K562 (cell line): ENCODE measurements around the gene ZNF792. TPM values are rescaled to one million over a fixed set of nuclear protein-coding genes. Genes with fewer than 3 reads are reported as not detected.
A peak's percentile ranks its signal among the peaks of the same experiment; 100 is the strongest.

ENCODE experiments used
- ARID3A ChIP-seq: IDR thresholded peaks from 2 replicates; pipeline ENCODE4 v1.6.1; 2012; ENCODE audit warnings: low read depth, low read length, improper control_type of control experiment, borderline replicate concordance
- CTBP1 ChIP-seq: fragments of 450-650 bp; IDR thresholded peaks from 2 replicates; pipeline ENCODE4 v1.6.1; 2016; ENCODE audit warnings: borderline replicate concordance
- DNMT1 ChIP-seq: fragments of 450-650 bp; IDR thresholded peaks from 2 replicates; pipeline ENCODE4 v1.6.1; 2016; ENCODE audit warnings: antibody characterized with exemption, mild to moderate bottlenecking
- EHMT2 ChIP-seq: fragments of 450-650 bp; IDR thresholded peaks from 2 replicates; pipeline ENCODE4 v1.6.1; 2018; ENCODE audit warnings: antibody characterized with exemption
- HES1 ChIP-seq: fragments of 450-650 bp; IDR thresholded peaks from 2 replicates; pipeline ENCODE4 v1.6.1; 2016; ENCODE audit warnings: low read depth, mild to moderate bottlenecking, moderate library complexity
- ILF3 ChIP-seq: fragments of 450-650 bp; IDR thresholded peaks from 2 replicates; pipeline ENCODE4 v1.6.1; 2018; ENCODE audit warnings: antibody characterized with exemption, mild to moderate bottlenecking, moderate library complexity, borderline replicate concordance
- KDM1A ChIP-seq, 2 experiments: fragments of 450-650 bp; IDR thresholded peaks; 2 replicates each; pipeline ENCODE4 v1.6.1; 2016; ENCODE audit warnings: mild to moderate bottlenecking in 2 of 2
- KHSRP ChIP-seq: fragments of 450-650 bp; IDR thresholded peaks from 2 replicates; pipeline ENCODE4 v1.6.1; 2017
- NCOR1 ChIP-seq: fragments of 450-650 bp; IDR thresholded peaks from 2 replicates; pipeline ENCODE4 v1.6.1; 2016; ENCODE audit warnings: mild to moderate bottlenecking, moderate library complexity
- NR2C1 ChIP-seq, 2 experiments: fragments of 450-650 bp; IDR thresholded peaks; 2 replicates each; pipeline ENCODE4 v1.6.1; 2017; ENCODE audit warnings: mild to moderate bottlenecking in 2 of 2, antibody characterized with exemption in 1 of 2, inconsistent platforms in 1 of 2, missing compliant biosample characterization in 1 of 2, missing genetic modification characterization in 1 of 2
- PBX2 ChIP-seq, 2 experiments: IDR thresholded peaks in 1 of 2; conservative IDR thresholded peaks in 1 of 2; 2 replicates each; pipeline ENCODE4 v1.6.1; 2016; ENCODE audit warnings: low read depth in 2 of 2, mild to moderate bottlenecking in 1 of 2, missing compliant biosample characterization in 1 of 2, missing genetic modification characterization in 1 of 2, moderate library complexity in 1 of 2
- POLR2H ChIP-seq: IDR thresholded peaks from 2 replicates; pipeline ENCODE4 v1.6.1; 2016; ENCODE audit warnings: missing genetic modification characterization, low read depth, mild to moderate bottlenecking, control low read depth, missing compliant biosample characterization, moderate library complexity
- RBFOX2 ChIP-seq: fragments of 200-400 bp; formaldehyde crosslinking; IDR thresholded peaks from 2 replicates; pipeline ENCODE4 v1.6.1; 2017; ENCODE audit warnings: low read depth, mild to moderate bottlenecking, low read length, moderate library complexity
- RBM15 ChIP-seq: fragments of 200-400 bp; formaldehyde crosslinking; IDR thresholded peaks from 2 replicates; pipeline ENCODE4 v1.6.1; 2018; ENCODE audit warnings: mild to moderate bottlenecking, low read length, moderate library complexity; ENCODE audit not compliant: insufficient read depth
- SMARCA4 ChIP-seq: fragments of 450-650 bp; IDR thresholded peaks from 2 replicates; pipeline ENCODE4 v1.6.1; 2016
- SMARCA5 ChIP-seq: fragments of 450-650 bp; IDR thresholded peaks from 2 replicates; pipeline ENCODE4 v1.6.1; 2016
- TRIM28 ChIP-seq: fragments of 450-650 bp; IDR thresholded peaks from 2 replicates; pipeline ENCODE4 v1.6.1; 2017
- USF2 ChIP-seq: sonication (generic); formaldehyde crosslinking; IDR thresholded peaks from 2 replicates; pipeline ENCODE4 v1.5.0; 2020; ENCODE audit warnings: missing genetic modification reagents
- ZNF316 ChIP-seq: fragments of 450-650 bp; IDR thresholded peaks from 2 replicates; pipeline ENCODE4 v1.6.1; 2016
- ZNF707 ChIP-seq: fragments of 250-450 bp; sonication (Bioruptor Pico); conservative IDR thresholded peaks from 2 replicates; pipeline ENCODE4 v1.8.0; 2022; ENCODE audit warnings: inconsistent platforms, mild to moderate bottlenecking, moderate library complexity
- polyA plus RNA-seq, 8 experiments: library from polyadenylated mRNA; depleted of rRNA in 4 of 8; stranded (reverse) in 5 of 8; unstranded in 3 of 8; fragments of >200 nt; fragmentation: Nextera tagmentation in 2 of 8; fragmentation: Illumina TruSeq in 1 of 8; extraction: Ambion mirVana in 2 of 8; extraction: Trizol in 1 of 8; gene quantifications; 2 replicates each; pipeline versions ENCODE4 v1.2.1 to v1.2.3, GENCODE V29; 2011 to 2014; ENCODE audit warnings: inconsistent platforms in 1 of 8, missing spikeins in 1 of 8
- total RNA-seq, 7 experiments: library from RNA; depleted of rRNA in 6 of 7; stranded (reverse); fragments of >200 nt in 6 of 7; fragmentation: Illumina TruSeq in 2 of 7; extraction: Trizol in 2 of 7; gene quantifications; 2 replicates each; pipeline versions ENCODE4 v1.2.1 to v1.2.3, GENCODE V29; 2011 to 2021; ENCODE audit warnings: low replicate concordance in 1 of 7

ZNF792 gene
- total and polyA plus RNA-seq, 9 of the 15 experiments (the other 6 are each of a cell fraction or from before 2014, with no cell fraction given) = 3.3 to 16.5 (median 10.4) TPM

GRCh38 chr19:34962687-34963572 is 1.1 kb downstream of the ZNF792 start (continued):
- TF ChIP-seq ZNF707 (CRISPR knock-in tag) (no peak), ARID3A (0 out of 2 replicates have a peak, but pooled peaks have one; percentile 6), KHSRP (no peak), POLR2H (tag) (peak; percentile 68; the same call in 1 of the 2 replicates), KDM1A (IDR thresholded peaks at IDR 0.05) (peak; percentile 17 to 38; a peak in 1 of 4 replicates), ZNF316 (no peak), USF2 (CRISPR knock-in tag) (0 out of 2 replicates have a peak, but pooled peaks have one; percentile 6), RBFOX2 (peak; percentile 53), TRIM28 (0 out of 2 replicates have a peak, but pooled peaks have one; percentile 2), NCOR1 (no peak), NR2C1 (IDR thresholded peaks at IDR 0.05) (no peak), NR2C1 (tag; IDR thresholded peaks at IDR 0.05) (no peak), EHMT2 (peak; percentile 21; the same call in 1 of the 2 replicates), DNMT1 (no peak), SMARCA4 (no peak), PBX2 (CRISPR knock-in tag; IDR thresholded peaks at IDR 0.05; ENCODE audit: low read depth) (no peak), PBX2 (tag; conservative IDR thresholded peaks at IDR 0.05; ENCODE audit: low read depth) (no peak), HES1 (no peak), SMARCA5 (0 out of 2 replicates have a peak, but pooled peaks have one; percentile 53), RBM15 (no peak), ILF3 (no peak), CTBP1 (0 out of 2 replicates have a peak, but pooled peaks have one; percentile 1)
